ENCODE results near the gene INTS3.

GRCh38 chr1:153685544-153686340 is 42.1 kb upstream of the INTS3 start:
- TF ChIP-seq POLR2AphosphoS5 (IDR thresholded peaks at IDR 0.05; ENCODE audit: borderline replicate concordance, low read depth, low read length) (no peak), EZH2 (IDR thresholded peaks at IDR 0.05) (no peak), FOXP2 (optimal IDR thresholded peaks at IDR 0.05; ENCODE audit: control extremely low read depth, extremely low read length, insufficient read depth) (no peak)

Measured in SK-N-MC (cell line).